Measurements from ENCODE around the gene ITGAL. TPM values are rescaled to one million over a fixed set of nuclear protein-coding genes. Genes with fewer than 3 reads are reported as not detected.

Gene ITGAL
- total RNA-seq, 1 experiment from 2014 or later, result 0.50 TPM

GRCh38 chr16:30548416-30549253 is 76.1 kb downstream of the ITGAL start:
- no peaks in the 10 kb centered on the region for H3K36me3 ChIP-seq (ENCODE audit: low read depth)
- H3K27me3 ChIP-seq (ENCODE audit: insufficient read depth, low read depth), result no peaks in the 10 kb centered on the region
- H3K9me2 ChIP-seq (ENCODE audit: insufficient read depth), result no peaks in the 10 kb centered on the region
- peaks cover 22% of the 10 kb centered on the region for H3F3A ChIP-seq (ENCODE audit: insufficient read depth, low read depth)
- intact Hi-C loops (cut with micrococcal nuclease; ENCODE audit: unreplicated experiment), result no loop called here
- no peak for TF ChIP-seq EZH2 (IDR thresholded peaks at IDR 0.05; ENCODE audit: low read depth)
- TF ChIP-seq CTCF (conservative IDR thresholded peaks at IDR 0.05), result no peak
- H3K4me3 ChIP-seq, result no peak overlapping the region
- ChIA-PET POLR2A (ENCODE audit: unreplicated experiment) (interaction anchor here (0.6 to 0.7 kb wide), 2 partner anchors 108 to 131 kb away, joined by 3 read pairs; no protein-coding TSS in a partner anchor), CTCF (no interaction called here)
- no TSS peak for BruUV-seq (replicated peaks)
- no peaks in the 10 kb centered on the region for H3K79me2 ChIP-seq (ENCODE audit: low read depth)
- H2AFZ ChIP-seq, result no peak overlapping the region
- H3K27ac ChIP-seq, result no peak overlapping the region
- DNase-seq, result no peak
- H3K9me3 ChIP-seq (ENCODE audit: insufficient read depth, low read depth), result no peaks in the 10 kb centered on the region
- H3K4me1 ChIP-seq (replicated peaks; ENCODE audit: insufficient read depth), result no peaks in the 10 kb centered on the region
- no peaks in the 10 kb centered on the region for H4K20me1 ChIP-seq (ENCODE audit: insufficient read depth)
- no peak overlapping the region for H3K4me2 ChIP-seq

- no peak overlapping the region for H2AFZ ChIP-seq
- DNase-seq, result no peak
- H3K4me3 ChIP-seq, result no peak overlapping the region
- H3K36me3 ChIP-seq (ENCODE audit: low read depth), result no peaks in the 10 kb centered on the region
- no TSS peak for BruUV-seq (replicated peaks)
- H3F3A ChIP-seq (ENCODE audit: insufficient read depth, low read depth), result peaks cover 25% of the 10 kb centered on the region
- H4K20me1 ChIP-seq (ENCODE audit: insufficient read depth), result no peaks in the 10 kb centered on the region
- no peak overlapping the region for H3K4me2 ChIP-seq
- peaks cover 2% of the 10 kb centered on the region; the same call in 1 of the 2 replicates for H3K4me1 ChIP-seq (replicated peaks; ENCODE audit: insufficient read depth)
- no peak overlapping the region for H3K27ac ChIP-seq
- intact Hi-C loops (cut with micrococcal nuclease; ENCODE audit: unreplicated experiment), result loop anchor here (10.0 kb wide), 1 partner anchor 213 kb away; the partner anchor contains the start of genes CFAP119 and RNF40
- ChIA-PET CTCF (interaction anchor here (0.6 to 0.7 kb wide), 2 partner anchors 138 to 718 kb away, joined by 13 to 16 read pairs; no protein-coding TSS in a partner anchor), POLR2A (ENCODE audit: unreplicated experiment) (no interaction called here)
- TF ChIP-seq EZH2 (IDR thresholded peaks at IDR 0.05; ENCODE audit: low read depth) (no peak), CTCF (conservative IDR thresholded peaks at IDR 0.05) (no peak)
- H3K9me3 ChIP-seq (ENCODE audit: insufficient read depth, low read depth), result no peaks in the 10 kb centered on the region
- H3K79me2 ChIP-seq (ENCODE audit: low read depth), result peaks cover 9% of the 10 kb centered on the region; the same call in 1 of the 2 replicates
- no peaks in the 10 kb centered on the region for H3K9me2 ChIP-seq (ENCODE audit: insufficient read depth)
- H3K27me3 ChIP-seq (ENCODE audit: insufficient read depth, low read depth), result no peaks in the 10 kb centered on the region
Measured at GRCh38 chr16:30551781-30552180, 79.2 kb downstream of the ITGAL start.

GRCh38 chr16:30552956-30553355 is 80.4 kb downstream of the ITGAL start:
- Histone ChIP-seq H3F3A (ENCODE audit: insufficient read depth, low read depth) (peaks cover 25% of the 10 kb centered on the region), H3K27me3 (ENCODE audit: insufficient read depth, low read depth) (no peaks in the 10 kb centered on the region), H3K79me2 (ENCODE audit: low read depth) (peaks cover 19% of the 10 kb centered on the region), H3K4me1 (replicated peaks; ENCODE audit: insufficient read depth) (peaks cover 8% of the 10 kb centered on the region), H3K27ac (no peak overlapping the region), H3K4me2 (no peak overlapping the region), H3K9me3 (ENCODE audit: insufficient read depth, low read depth) (no peaks in the 10 kb centered on the region), H3K9me2 (ENCODE audit: insufficient read depth) (no peaks in the 10 kb centered on the region), H4K20me1 (ENCODE audit: insufficient read depth) (no peaks in the 10 kb centered on the region), H3K36me3 (ENCODE audit: low read depth) (no peaks in the 10 kb centered on the region), H2AFZ (no peak overlapping the region), H3K4me3 (no peak overlapping the region)
- ChIA-PET POLR2A (ENCODE audit: unreplicated experiment) (no interaction called here), CTCF (no interaction called here)
- no peak for DNase-seq
- BruUV-seq (replicated peaks), result no TSS peak
- TF ChIP-seq EZH2 (IDR thresholded peaks at IDR 0.05; ENCODE audit: low read depth) (no peak), CTCF (conservative IDR thresholded peaks at IDR 0.05) (no peak)
- intact Hi-C loops (cut with micrococcal nuclease; ENCODE audit: unreplicated experiment), result loop anchor here (10.0 kb wide), 1 partner anchor 212 kb away; the partner anchor contains the start of genes CFAP119 and RNF40
